NOMO-1 (cell line): ENCODE results near the gene SMARCAL1.
"Not testable (repeated sequence)": the region's sequence is repeated elsewhere in the genome, so short reads cannot be mapped to it uniquely, and the experiment has no call there.

Experiments used
- DNase-seq, 2 experiments: peaks; one replicate each; lab custom pipeline; 2025; ENCODE audit not compliant: unreplicated experiment in 2 of 2; lab: John Stamatoyannopoulos, UW

SMARCAL1 gene

DNA sequence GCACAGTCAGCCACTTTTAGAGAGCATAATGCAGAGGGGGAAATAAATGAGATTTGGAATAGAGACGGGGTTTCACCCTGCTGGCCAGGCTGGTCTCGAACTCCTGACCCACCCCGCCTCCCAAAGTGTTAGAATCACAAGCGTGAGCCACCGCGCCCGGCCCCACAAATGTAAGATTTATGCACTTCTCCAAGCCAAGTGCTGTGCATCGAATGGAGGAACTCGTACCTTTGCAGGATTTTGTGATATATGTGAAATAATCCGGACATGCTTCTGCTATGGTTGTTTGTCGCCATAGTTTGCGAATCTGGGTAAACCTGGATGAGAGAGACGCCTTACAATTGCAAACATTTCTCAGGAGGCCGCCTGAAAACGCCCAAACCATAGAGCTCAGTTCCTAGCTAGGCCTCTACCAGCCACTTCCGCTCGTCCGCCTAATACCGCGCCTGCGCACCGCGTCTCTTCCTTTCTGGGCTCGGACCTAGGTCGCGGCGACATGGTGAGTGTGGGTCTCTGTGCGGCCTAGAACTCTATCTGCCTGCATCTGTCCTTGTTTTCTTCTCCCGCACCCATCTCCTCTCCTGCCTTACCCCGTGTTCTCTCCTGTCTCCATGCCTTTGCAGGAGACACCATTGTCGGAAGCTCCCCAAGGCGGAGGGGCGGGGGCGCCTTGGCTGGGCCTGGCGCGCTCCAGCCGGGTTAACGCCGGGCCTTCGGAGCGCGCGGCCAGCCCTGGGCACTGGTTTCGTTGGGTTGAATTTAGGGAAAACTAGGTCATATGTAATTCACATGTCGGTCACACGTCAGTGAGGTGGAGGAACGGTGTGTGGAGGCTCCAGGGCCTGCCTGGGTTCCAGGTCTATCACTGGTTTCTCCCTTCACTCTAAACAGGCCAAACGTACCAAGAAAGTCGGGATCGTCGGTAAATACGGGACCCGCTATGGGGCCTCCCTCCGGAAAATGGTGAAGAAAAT, 86.4 kb downstream of the SMARCAL1 start, which contains the start of gene RPL37A:
RPL37A (plus strand) TSS at position 466 of the 974 bp plus-strand sequence; CDS start at position 497, 31 bp downstream.
- DNase-seq = peak; percentile 87 to 94

GRCh38 chr2:216499641-216500218, 87.4 kb downstream of the SMARCAL1 start:
- DNase-seq = peak in 1 of 2 experiments; percentile 22

GRCh38 chr2:216500572-216500971, 88.3 kb downstream of the SMARCAL1 start:
- no peak for DNase-seq

DNA sequence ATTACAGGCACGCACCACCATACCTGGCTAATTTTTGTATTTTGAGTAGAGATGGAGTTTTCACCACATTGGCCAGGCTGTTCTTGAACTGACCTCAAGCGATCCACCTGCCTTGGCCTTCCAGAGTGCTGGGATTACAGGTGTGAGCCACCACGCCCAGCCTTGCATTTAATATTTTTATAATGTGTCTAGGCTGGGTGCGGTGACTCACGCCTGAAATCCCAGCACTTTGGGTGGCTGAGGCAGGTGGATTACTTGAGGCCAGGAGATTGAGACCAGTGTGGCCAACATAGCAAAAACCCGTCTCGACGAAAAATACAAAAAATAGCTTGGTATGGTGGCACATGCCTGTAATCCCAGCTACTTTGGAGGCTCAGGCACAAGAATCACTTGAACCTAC, 89.6 kb downstream of the SMARCAL1 start:
- DNase-seq = no peak

GRCh38 chr2:216502381-216503158, 90.3 kb downstream of the SMARCAL1 start:
- DNase-seq = no peak

DNA sequence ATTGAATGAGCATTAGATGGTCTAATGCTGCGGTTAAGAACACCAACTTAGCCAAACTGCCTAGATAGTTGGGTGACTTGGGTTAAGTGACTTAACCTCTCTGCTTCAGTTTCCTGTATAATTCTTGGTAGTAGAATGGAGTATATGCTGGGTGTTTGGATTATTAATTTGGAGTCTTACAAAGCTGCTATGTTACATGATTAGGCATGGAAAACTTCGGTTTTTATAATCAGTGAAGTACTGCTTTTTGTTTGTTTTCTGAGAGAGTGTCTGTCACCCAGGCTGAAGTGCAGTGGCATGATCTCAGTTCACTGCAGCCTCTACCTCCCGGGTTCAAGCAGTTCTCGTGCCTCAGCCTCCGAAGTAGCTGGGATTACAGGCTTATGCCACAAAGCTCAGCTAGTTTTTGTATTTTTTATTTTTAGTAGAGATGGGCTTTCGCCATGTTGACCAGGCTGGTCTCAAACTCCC, 90.9 kb downstream of the SMARCAL1 start:
- no peak for DNase-seq

- no peak for DNase-seq
Observed at GRCh38 chr2:216503697-216504375, 91.6 kb downstream of the SMARCAL1 start.

DNA sequence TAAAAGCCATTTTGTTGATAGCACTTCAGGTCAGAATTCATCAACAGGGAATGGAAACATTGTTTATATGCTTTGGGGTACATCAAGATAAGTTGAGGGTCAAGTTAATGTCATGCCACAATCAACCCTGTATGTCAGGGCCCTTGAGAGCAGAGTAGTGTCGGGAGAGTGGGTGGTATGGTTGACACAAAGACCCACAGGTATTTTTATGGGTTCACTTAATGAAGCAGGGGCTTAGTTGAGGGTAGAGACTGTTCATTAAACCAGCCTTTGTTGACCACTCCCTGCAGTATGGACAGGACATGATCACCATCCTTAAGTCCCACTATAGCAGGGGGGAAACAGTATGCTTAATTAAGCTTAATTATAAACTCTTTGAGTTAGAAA, 92.1 kb downstream of the SMARCAL1 start:
- no peak for DNase-seq

- DNase-seq = no peak
Observed at GRCh38 chr2:216505133-216506106, 93.1 kb downstream of the SMARCAL1 start.

DNA sequence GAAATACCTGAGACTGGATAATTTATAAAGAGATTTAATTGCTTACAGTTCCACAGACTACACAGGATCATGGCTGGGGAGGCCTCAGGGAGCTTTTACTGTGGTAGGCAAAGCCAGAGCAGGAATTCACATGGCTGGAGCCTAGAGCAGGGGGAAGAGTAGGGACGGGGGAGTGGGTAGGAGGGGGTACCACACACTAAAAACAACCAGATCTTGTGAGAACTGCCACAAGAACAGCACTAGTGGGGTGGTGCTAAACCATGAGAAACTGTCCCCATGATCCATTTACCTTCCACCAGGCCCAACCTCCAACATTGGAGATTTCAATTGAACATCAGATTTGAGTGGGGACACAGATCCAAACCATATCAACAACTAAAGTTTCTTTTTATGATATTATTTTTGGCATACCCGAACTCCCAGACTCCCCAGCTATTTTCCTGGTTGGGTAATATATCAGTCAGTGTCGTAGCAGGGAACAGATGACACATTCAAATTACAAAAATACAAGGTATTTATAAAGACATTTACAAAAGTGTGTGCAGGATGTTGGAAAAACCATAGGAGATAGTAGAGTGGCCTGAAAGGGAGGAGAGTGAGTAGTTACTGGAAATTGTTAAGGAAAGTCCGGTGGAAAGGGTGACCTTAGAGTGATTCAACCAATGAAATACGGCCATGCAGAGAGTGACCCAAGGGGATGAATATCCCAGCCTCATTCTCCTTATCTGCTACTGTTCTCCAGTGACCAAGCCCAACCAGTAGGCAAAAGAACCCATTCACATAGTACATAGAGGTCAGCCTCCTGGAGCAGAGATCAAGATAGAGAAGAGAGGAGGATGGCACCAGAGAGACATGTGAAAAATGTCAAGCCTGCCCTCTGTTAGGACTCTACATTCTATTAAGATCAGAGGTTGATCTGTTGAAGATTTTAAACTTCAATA, 95.2 kb downstream of the SMARCAL1 start:
- no peak for DNase-seq

GRCh38 chr2:216508229-216508628, 95.9 kb downstream of the SMARCAL1 start:
- no peak for DNase-seq

DNA sequence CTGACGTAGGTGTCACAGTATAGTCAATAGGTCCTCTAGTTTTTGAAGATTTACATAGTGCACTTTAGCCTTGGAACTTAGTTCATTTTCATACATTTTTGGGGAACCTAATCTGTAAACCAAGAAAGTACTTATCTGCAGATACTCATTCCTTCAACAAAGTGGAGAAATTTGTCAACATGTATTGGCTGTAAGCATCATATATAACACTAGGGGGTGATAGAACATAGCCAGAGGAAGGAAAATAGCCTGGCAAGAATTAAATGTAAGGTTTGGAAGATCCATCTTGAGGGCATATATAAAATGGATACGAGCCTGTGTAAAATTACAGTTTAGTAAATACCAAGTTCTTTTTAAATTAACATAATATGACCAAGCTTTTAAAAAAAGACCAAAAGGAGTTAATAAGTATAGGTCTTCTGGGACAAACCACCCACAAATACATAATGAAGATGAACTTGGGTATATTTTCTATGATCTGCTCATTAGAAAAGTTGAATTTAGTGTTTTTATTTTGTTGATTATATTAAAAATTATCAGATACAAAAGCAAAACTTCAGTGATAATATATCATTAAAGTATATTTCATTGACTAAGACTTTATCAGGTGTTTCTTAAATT, 104.6 kb downstream of the SMARCAL1 start:
- peak in 1 of 2 experiments; percentile 49 for DNase-seq

DNA sequence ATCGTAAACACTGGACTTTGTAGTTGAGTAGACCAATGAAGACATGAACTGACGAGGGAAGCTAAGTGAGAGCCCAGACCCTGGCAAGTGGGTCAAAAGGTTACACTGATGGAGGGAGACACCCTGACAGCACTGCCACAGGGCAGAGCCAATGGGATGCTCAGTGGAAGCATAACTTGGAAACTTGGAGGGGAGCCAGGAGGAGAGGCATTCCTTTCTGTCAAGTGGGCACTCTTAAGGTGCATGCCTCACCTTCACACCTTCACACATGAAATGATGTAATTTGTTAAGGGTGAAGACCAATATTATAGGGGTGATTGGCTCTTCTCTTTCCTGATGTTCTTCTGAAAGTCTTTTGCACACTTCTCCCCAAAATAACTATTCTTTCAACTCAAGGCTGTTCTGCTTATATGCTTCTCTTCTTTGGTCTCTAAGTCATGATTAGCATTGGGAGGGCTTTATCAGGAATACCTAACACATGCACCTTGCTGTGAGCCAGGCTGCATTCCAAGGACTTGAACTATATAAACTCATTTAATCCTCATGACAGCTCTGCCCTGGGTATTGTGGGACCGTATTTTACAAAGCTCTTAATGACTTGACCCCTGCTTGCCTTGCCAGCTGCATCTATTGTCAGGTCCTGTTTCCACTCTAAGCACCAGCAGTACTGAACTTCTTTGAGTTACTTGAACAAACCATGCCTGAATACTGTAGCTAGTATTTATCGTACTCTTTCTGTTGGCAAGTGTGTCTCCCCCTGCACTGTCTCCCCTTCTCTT, 105.4 kb downstream of the SMARCAL1 start:
- DNase-seq = no peak

GRCh38 chr2:216518566-216519119, 106.4 kb downstream of the SMARCAL1 start:
- not testable (repeated sequence) for DNase-seq

- DNase-seq = peak; percentile 53 to 56
Observed at GRCh38 chr2:216519154-216519762, 107.0 kb downstream of the SMARCAL1 start.

- DNase-seq = no peak
Observed at GRCh38 chr2:216520112-216520511, 107.8 kb downstream of the SMARCAL1 start.
